DOHH2 (cell line): ENCODE measurements around the gene WDR59.
"Not testable (repeated sequence)": the region's sequence is repeated elsewhere in the genome, so short reads cannot be mapped to it uniquely, and the experiment has no call there.

Experiments used
- H3F3A ChIP-seq: fragments of 200-600 bp; sonication (generic), shearing (Covaris generic); 2 replicates; pipeline ENCODE4 v1.6.0; 2016; ENCODE audit warnings: antibody characterized with exemption, mild to moderate bottlenecking; ENCODE audit not compliant: control insufficient read depth, insufficient read depth
- H3K27ac ChIP-seq: fragments of 200-600 bp; sonication (generic); 2 replicates; pipeline ENCODE4 v1.5.1; 2014; ENCODE audit warnings: low read depth, mild to moderate bottlenecking, low read length, moderate library complexity
- H3K27me3 ChIP-seq: fragments of 200-600 bp; sonication (generic); 2 replicates; pipeline ENCODE4 v1.6.1; 2014; ENCODE audit warnings: mild to moderate bottlenecking, low read length, mixed read lengths; ENCODE audit not compliant: control insufficient read depth
- H3K36me3 ChIP-seq: fragments of 200-600 bp; sonication (generic); 2 replicates; pipeline ENCODE4 v1.6.1; 2014; ENCODE audit warnings: mild to moderate bottlenecking, low read length, moderate library complexity, mixed read lengths; ENCODE audit not compliant: control insufficient read depth
- H3K4me1 ChIP-seq: fragments of 200-600 bp; sonication (generic); 2 replicates; pipeline ENCODE4 v1.6.1; 2014; ENCODE audit warnings: mild to moderate bottlenecking, low read length, mixed read lengths; ENCODE audit not compliant: control insufficient read depth
- H3K4me2 ChIP-seq: fragments of 200-600 bp; sonication (generic); 2 replicates; pipeline ENCODE4 v1.6.0; 2014; ENCODE audit warnings: mild to moderate bottlenecking, low read length, moderate library complexity
- H3K4me3 ChIP-seq: fragments of 200-600 bp; sonication (generic); 2 replicates; pipeline ENCODE4 v1.5.1; 2014; ENCODE audit warnings: mild to moderate bottlenecking, low read length, mixed read lengths
- H3K79me2 ChIP-seq: fragments of 200-600 bp; sonication (generic); 2 replicates; pipeline ENCODE4 v1.6.1; 2014; ENCODE audit warnings: mild to moderate bottlenecking, low read length, mixed read lengths; ENCODE audit not compliant: control insufficient read depth
- H3K9me2 ChIP-seq: fragments of 200-600 bp; sonication (generic); replicated peaks from 2 replicates; pipeline ENCODE4 v1.6.1; 2014; ENCODE audit warnings: mild to moderate bottlenecking, low read length, mixed read lengths; ENCODE audit not compliant: control insufficient read depth
- H3K9me3 ChIP-seq: fragments of 200-600 bp; sonication (generic); 2 replicates; pipeline ENCODE4 v1.6.1; 2014; ENCODE audit warnings: antibody characterized with exemption, low read length, mixed read lengths; ENCODE audit not compliant: control insufficient read depth, insufficient read depth
- H4K20me1 ChIP-seq: fragments of 200-600 bp; sonication (generic); 2 replicates; pipeline ENCODE4 v1.6.0; 2014; ENCODE audit warnings: low read depth, mild to moderate bottlenecking, antibody characterized with exemption, low read length, moderate library complexity; ENCODE audit not compliant: control insufficient read depth, insufficient read depth
- CTCF ChIP-seq: fragments of 200-600 bp; sonication (generic); IDR thresholded peaks from one replicate; pipeline ENCODE4 v1.5.1; 2014; ENCODE audit warnings: antibody characterized with exemption, mild to moderate bottlenecking, low read depth, low read length; ENCODE audit not compliant: poor library complexity, severe bottlenecking
- EZH2phosphoT487 ChIP-seq: fragments of 200-600 bp; sonication (generic); IDR thresholded peaks from 2 replicates; pipeline ENCODE4 v1.6.1; 2017; ENCODE audit warnings: borderline replicate concordance, mild to moderate bottlenecking, antibody characterized with exemption, low read length, moderate library complexity, mixed read lengths

The WDR59 gene

DNA sequence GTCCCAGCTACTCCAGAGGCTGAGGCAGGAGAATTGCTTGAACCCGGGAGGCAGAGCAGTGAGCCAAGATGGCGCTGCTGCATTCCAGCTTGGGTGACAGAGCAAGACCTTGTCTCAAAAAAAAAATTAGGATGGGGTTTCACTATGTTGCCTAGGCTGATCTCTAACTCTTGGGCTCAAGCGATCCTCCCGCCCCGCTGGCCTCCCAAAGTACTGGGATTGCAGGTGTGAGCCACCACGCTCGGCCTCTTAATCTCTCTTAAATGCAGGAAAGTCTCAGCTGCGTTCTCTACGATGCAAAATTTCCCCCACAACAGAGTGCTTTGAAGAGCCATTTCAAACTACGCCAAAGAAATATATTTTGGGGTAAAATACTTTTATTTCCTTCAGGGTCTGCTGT is 5.9 kb upstream of the WDR59 start:
- H3K27ac ChIP-seq, result no peak overlapping the region
- no peaks in the 10 kb centered on the region for H4K20me1 ChIP-seq
- H3K4me1 ChIP-seq, result no peaks in the 10 kb centered on the region
- TF ChIP-seq EZH2phosphoT487, result no peak
- TF ChIP-seq CTCF, result no peak
- no peak overlapping the region for H3K4me3 ChIP-seq
- no peaks in the 10 kb centered on the region for H3K36me3 ChIP-seq
- no peaks in the 10 kb centered on the region; the same call in 1 of the 2 replicates for H3K27me3 ChIP-seq
- no peaks in the 10 kb centered on the region for H3K79me2 ChIP-seq
- H3K4me2 ChIP-seq, result no peak overlapping the region
- H3K9me2 ChIP-seq, result no peaks in the 10 kb centered on the region
- H3K9me3 ChIP-seq, result no peaks in the 10 kb centered on the region
- no peaks in the 10 kb centered on the region for H3F3A ChIP-seq

- H3K79me2 ChIP-seq, H3K9me2 ChIP-seq, H3K27ac ChIP-seq, H3K4me2 ChIP-seq, H3K36me3 ChIP-seq, H4K20me1 ChIP-seq, H3K9me3 ChIP-seq, H3K4me3 ChIP-seq, H3K4me1 ChIP-seq, H3K27me3 ChIP-seq, H3F3A ChIP-seq: not testable (repeated sequence)
These were observed 4.9 kb upstream of the WDR59 start for GRCh38 chr16:74989864-74990263.

DNA sequence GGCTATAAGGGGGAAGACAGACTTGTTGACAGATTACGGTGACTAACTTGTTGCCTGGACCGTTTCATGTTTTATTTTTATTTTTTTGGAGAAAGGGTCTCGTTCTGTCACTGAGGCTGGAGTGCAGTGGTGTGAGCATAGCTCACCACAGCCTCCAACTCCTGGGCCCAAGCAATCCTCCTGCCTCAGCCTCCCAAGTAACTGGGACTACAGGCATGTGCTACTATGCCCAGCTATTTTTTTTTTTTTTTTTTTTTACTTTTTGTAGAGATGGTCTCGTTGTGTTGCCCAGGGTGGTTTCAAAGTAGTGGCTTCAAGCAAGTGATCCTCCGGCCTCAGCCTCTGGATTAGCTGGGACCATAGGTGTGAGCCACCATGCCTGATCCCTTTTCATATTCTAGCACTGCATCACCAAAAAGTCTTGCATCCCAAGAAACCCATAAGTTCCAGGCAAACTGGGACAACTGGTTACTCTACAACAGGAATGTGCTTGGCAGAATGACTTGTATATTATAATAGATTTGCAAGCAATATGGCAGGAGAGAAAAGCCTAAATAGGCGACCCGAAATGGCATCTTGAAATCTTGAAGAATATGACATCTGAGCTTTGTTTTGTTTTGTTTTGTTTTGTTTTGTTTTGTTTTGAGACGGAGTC is 2.2 kb upstream of the WDR59 start:
- Histone ChIP-seq H4K20me1 (no peaks in the 10 kb centered on the region), H3K4me3 (no peak overlapping the region), H3K4me1 (peaks cover 4% of the 10 kb centered on the region; the same call in 1 of the 2 replicates), H3K4me2 (no peak overlapping the region), H3K36me3 (no peaks in the 10 kb centered on the region), H3K79me2 (peaks cover 24% of the 10 kb centered on the region), H3K27ac (no peak overlapping the region), H3F3A (no peaks in the 10 kb centered on the region), H3K9me3 (no peaks in the 10 kb centered on the region), H3K27me3 (no peaks in the 10 kb centered on the region; the same call in 1 of the 2 replicates), H3K9me2 (no peaks in the 10 kb centered on the region)
- no peak for TF ChIP-seq EZH2phosphoT487
- no peak for TF ChIP-seq CTCF

DNA sequence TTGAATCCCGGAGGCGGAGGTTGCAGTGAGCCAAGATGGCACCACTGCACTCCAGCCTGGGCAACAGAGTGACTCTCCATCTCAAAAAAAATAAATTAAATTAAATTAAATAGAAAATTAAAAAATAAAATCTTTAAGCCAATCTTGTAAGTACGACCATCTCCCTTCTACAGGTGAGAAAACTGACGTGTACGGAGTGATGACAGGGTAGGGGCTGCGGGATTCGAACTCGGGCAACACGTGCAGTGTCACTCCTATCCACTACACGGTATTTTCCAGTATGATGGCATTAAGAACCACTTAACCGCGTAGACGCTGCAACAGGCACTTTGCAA is 762 bp downstream of the WDR59 start:
- H3K36me3 ChIP-seq, result no peaks in the 10 kb centered on the region
- H3K27ac ChIP-seq, result no peak overlapping the region
- H3K4me3 ChIP-seq, result peak overlapping the region; percentile 84

More for the DNA sequence above, 762 bp downstream of the WDR59 start:
- TF ChIP-seq CTCF (no peak), EZH2phosphoT487 (no peak)
- H3K4me2 ChIP-seq, result peak overlapping the region; percentile 88
- no peaks in the 10 kb centered on the region for H3K27me3 ChIP-seq
- no peaks in the 10 kb centered on the region for H3K9me2 ChIP-seq
- no peaks in the 10 kb centered on the region for H3F3A ChIP-seq
- H4K20me1 ChIP-seq, result no peaks in the 10 kb centered on the region
- peaks cover 26% of the 10 kb centered on the region for H3K79me2 ChIP-seq
- no peaks in the 10 kb centered on the region for H3K9me3 ChIP-seq
- peaks cover 4% of the 10 kb centered on the region; the same call in 1 of the 2 replicates for H3K4me1 ChIP-seq
